GM18502 (cell line): ENCODE results near the gene TOR1AIP2.
"Not testable (repeated sequence)": the region's sequence is repeated elsewhere in the genome, so short reads cannot be mapped to it uniquely, and the experiment has no call there.

ENCODE experiments used
- ATAC-seq: cut with Tn5 transposase; IDR thresholded peaks from one replicate; pipeline ENCODE4 v1.9.1; 2021; ENCODE audit warnings: mild to moderate bottlenecking; ENCODE audit not compliant: unreplicated experiment, poor library complexity

Gene TOR1AIP2

GRCh38 chr1:179809506-179810366 lies 67.9 kb downstream of the TOR1AIP2 start:
- ATAC-seq = peak; percentile 68

DNA sequence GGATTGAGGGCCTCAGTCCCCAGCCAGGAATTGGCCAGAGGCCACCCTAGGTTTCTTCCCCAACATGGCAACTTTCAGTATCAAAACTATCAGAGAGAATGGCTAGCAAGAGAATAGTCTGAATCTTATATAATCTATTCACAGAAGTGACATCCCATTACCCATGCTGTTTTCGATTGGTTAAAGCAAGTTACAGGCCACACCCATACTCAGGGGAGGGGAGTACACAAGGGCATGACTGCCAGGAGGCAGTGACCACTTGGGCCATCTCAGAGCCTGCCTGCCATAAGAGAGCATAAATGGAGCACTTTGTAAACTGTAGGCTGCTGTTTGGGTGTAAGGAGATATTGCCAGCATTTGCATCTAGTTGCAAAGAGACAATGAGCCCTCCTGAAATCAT lies 69.1 kb downstream of the TOR1AIP2 start:
- ATAC-seq = no peak

GRCh38 chr1:179807691-179808485 lies 69.7 kb downstream of the TOR1AIP2 start:
- ATAC-seq = no peak

DNA sequence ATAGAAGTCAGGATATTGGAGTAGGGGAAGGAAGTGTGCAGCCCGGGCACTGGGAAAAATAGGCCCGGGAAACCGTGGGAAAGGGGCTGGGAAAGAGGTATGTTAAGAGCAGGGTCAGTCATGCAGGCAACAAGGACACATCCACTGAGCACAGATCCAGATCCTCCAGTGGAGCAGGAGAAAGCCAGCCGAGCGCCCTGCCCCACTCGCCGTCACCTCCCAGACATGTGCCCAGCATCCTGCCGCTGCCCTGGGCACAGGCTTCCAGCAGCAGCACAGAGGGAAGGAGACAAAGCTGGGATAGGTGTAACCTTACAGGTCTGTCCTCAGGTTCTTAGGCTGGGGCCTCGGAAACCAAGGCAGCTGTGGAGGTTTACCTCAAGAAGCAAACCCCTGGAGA lies 70.3 kb downstream of the TOR1AIP2 start:
- no peak for ATAC-seq

- ATAC-seq = no peak
Measured at GRCh38 chr1:179806333-179806732, 71.3 kb downstream of the TOR1AIP2 start.

- no peak for ATAC-seq
Measured at GRCh38 chr1:179805291-179806195, 72.1 kb downstream of the TOR1AIP2 start.

GRCh38 chr1:179804417-179804816 lies 73.2 kb downstream of the TOR1AIP2 start:
- not testable (repeated sequence) for ATAC-seq

DNA sequence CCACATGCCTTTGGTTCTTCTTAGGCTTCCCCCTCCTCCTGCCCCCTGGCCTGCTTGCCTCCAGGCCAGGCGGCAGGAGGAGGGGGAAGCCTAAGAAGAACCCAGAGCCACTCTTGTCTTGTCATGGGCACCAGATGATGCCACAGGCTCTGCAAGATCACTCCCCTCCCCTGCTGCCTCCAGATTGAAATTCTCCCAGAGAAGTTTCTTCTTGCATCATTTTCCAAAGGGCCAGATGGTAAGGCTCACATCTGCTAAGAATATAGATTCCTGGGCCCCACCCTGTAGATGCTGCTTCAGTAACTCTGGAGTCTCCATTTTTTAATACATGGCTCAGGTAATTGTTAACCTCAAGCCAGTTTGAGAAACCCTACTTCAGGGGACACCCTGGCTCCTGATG lies 73.7 kb downstream of the TOR1AIP2 start:
- ATAC-seq = no peak

- no peak for ATAC-seq
Measured at GRCh38 chr1:179803104-179803503, 74.5 kb downstream of the TOR1AIP2 start.

GRCh38 chr1:179800481-179800880 lies 77.1 kb downstream of the TOR1AIP2 start:
- ATAC-seq = no peak

DNA sequence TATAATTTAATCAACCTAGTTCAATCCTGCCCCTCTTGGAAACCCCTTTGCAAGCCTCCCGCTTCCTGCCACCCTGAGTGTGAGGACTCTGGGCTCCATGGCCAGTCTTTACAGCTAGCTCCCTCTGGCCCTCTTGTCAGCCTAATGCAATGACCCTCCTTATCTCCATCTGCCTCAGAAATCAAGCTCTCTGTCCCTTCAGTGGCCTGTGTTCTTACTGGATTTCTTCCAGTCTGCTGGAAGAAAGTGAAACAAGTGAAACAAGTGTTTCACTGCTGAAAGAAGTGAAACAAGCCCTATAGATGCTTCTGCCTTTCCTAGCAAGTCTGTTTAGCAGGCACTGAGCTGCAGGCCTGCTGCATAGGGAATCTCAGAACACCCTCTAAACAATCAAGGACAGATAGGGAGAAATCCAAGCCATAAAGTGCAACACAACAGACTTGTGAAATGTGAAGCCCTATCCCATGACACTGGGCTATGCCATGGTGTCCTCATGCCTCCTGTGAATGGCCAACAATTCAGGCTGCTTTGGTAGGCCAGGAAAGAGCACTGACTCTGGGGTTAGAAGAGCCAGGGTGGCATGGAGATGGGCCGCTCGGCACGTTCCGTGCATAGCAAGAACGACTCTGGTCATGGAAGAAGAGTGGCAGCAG lies 78.6 kb downstream of the TOR1AIP2 start:
- no peak for ATAC-seq

GRCh38 chr1:179798213-179798863 lies 79.3 kb downstream of the TOR1AIP2 start:
- ATAC-seq = no peak

DNA sequence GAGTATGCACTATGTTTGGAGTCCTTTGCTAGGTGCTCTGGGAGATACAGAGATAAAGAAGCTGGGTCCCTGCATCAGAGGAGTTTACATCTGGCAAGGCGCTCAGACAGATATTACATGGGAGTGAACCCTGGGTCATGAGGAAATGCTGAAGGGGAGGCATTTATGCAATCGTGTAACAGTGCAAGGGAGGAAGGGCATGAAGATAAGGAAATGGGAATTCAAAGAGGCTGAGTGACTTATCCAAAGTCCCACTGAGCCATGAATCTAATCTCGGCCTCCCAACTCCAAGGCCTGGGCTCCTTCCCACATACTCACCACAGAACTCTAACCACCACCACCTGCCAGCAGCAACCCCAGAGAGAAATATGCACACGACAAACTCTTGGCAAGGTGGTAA lies 82.9 kb downstream of the TOR1AIP2 start:
- ATAC-seq = no peak

- ATAC-seq = no peak
Measured at GRCh38 chr1:179794146-179794545, 83.5 kb downstream of the TOR1AIP2 start.

DNA sequence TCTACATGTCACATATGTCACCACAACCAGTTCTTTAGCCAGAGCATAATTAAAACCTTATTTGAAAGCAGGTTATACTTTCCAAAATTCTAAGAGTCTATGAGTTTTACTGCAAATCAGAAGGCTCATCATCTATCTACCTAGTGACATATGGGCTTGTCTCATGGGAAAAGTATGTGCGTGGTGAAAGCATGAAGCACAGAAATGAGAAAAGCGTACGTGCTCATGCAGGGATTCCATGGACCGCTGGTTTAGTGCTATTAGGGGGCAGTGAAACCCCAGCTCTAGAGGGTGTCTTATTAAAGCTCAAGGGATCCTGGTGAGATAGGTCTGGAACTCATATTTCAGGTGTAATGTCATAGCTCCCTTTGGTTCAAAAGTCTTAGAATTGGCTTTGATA lies 84.3 kb downstream of the TOR1AIP2 start:
- no peak for ATAC-seq
